Neural cell (in vitro differentiated cells): ENCODE measurements around the gene ADARB2. TPM values are rescaled to one million over a fixed set of nuclear protein-coding genes. Genes with fewer than 3 reads are reported as not detected.

Experiments
- H2AFZ ChIP-seq: fragments of 200-600, 300-800 bp; sonication (generic), shearing (Covaris generic); 2 replicates; pipeline ENCODE4 v1.6.0; 2014; ENCODE audit warnings: low read depth, mild to moderate bottlenecking, antibody characterized with exemption, low read length, moderate library complexity
- H3F3A ChIP-seq: fragments of 200-600 bp; shearing (Covaris generic); 2 replicates; pipeline ENCODE4 v1.6.1; 2016; ENCODE audit warnings: mild to moderate bottlenecking, moderate library complexity, mixed read lengths, antibody characterized with exemption, low read length; ENCODE audit not compliant: insufficient read depth, poor library complexity, severe bottlenecking
- H3K27ac ChIP-seq: fragments of 200-600, 300-800 bp; sonication (generic), shearing (Covaris generic); 2 replicates; pipeline ENCODE4 v1.5.1; 2014; ENCODE audit warnings: mild to moderate bottlenecking, low read length, moderate library complexity
- H3K27me3 ChIP-seq: fragments of 300-800, 200-600 bp; sonication (generic), shearing (Covaris generic); 2 replicates; pipeline ENCODE4 v1.6.0; 2014; ENCODE audit warnings: mild to moderate bottlenecking, low read depth, low read length, moderate library complexity; ENCODE audit not compliant: insufficient read depth
- H3K36me3 ChIP-seq: fragments of 300-800, 200-600 bp; sonication (generic), shearing (Covaris generic); 2 replicates; pipeline ENCODE4 v1.5.1; 2014; ENCODE audit warnings: mild to moderate bottlenecking, antibody characterized with exemption, low read length, moderate library complexity; ENCODE audit not compliant: insufficient read depth
- H3K4me2 ChIP-seq: fragments of 300-800, 200-600 bp; sonication (generic), shearing (Covaris generic); 2 replicates; pipeline ENCODE4 v1.6.0; 2014; ENCODE audit warnings: mild to moderate bottlenecking, low read length
- H3K4me3 ChIP-seq: fragments of 300-800, 200-600 bp; sonication (generic), shearing (Covaris generic); 2 replicates; pipeline ENCODE4 v1.5.1; 2014; ENCODE audit warnings: mild to moderate bottlenecking, low read length, moderate library complexity
- H3K79me2 ChIP-seq: fragments of 200-600 bp; shearing (Covaris generic); replicated peaks from 2 replicates; pipeline ENCODE4 v1.6.0; 2014; ENCODE audit warnings: mild to moderate bottlenecking, low read length, moderate library complexity; ENCODE audit not compliant: insufficient read depth
- H3K9ac ChIP-seq: fragments of 300-800, 200-600 bp; sonication (generic), shearing (Covaris generic); 2 replicates; pipeline ENCODE4 v1.6.1; 2016; ENCODE audit warnings: mild to moderate bottlenecking, low read length, mixed read lengths
- H3K9me2 ChIP-seq: fragments of 200-600 bp; shearing (Covaris generic); 2 replicates; pipeline ENCODE4 v1.6.1; 2016; ENCODE audit warnings: mild to moderate bottlenecking, low read length, mixed read lengths; ENCODE audit not compliant: insufficient read depth
- H3K9me3 ChIP-seq: fragments of 200-600, 300-800 bp; sonication (generic), shearing (Covaris generic); 2 replicates; pipeline ENCODE4 v1.6.1; 2016; ENCODE audit warnings: mild to moderate bottlenecking, mixed run types, low read length, moderate library complexity, mixed read lengths
- H4K20me1 ChIP-seq: fragments of 200-600 bp; shearing (Covaris generic); 2 replicates; pipeline ENCODE4 v1.6.1; 2016; ENCODE audit warnings: mild to moderate bottlenecking, mixed run types; ENCODE audit not compliant: insufficient read depth
- EP300 ChIP-seq: fragments of 450-650 bp; conservative IDR thresholded peaks from 2 replicates; pipeline ENCODE4 v1.6.1; 2014; ENCODE audit warnings: antibody characterized with exemption, mild to moderate bottlenecking, moderate library complexity; ENCODE audit not compliant: poor library complexity, severe bottlenecking
- EZH2 ChIP-seq: fragments of 200-600, 300-800 bp; shearing (Covaris generic), sonication (generic); IDR thresholded peaks from 2 replicates; pipeline ENCODE4 v1.6.1; 2014; ENCODE audit warnings: antibody characterized with exemption, low read length, borderline replicate concordance, mild to moderate bottlenecking; ENCODE audit not compliant: insufficient read depth, poor library complexity, severe bottlenecking
- MXI1 ChIP-seq: fragments of 450-650 bp; conservative IDR thresholded peaks from 2 replicates; pipeline ENCODE4 v1.6.1; 2014; ENCODE audit warnings: antibody characterized with exemption, mild to moderate bottlenecking; ENCODE audit not compliant: poor library complexity, severe bottlenecking
- POLR2AphosphoS5 ChIP-seq: IDR thresholded peaks from 2 replicates; pipeline ENCODE4 v1.6.1; 2012
- RAD21 ChIP-seq: fragments of 450-650 bp; conservative IDR thresholded peaks from 2 replicates; pipeline ENCODE4 v1.6.1; 2014; ENCODE audit warnings: antibody characterized with exemption, mild to moderate bottlenecking, moderate library complexity
- SMC3 ChIP-seq: fragments of 450-650 bp; conservative IDR thresholded peaks from 2 replicates; pipeline ENCODE4 v1.6.1; 2014; ENCODE audit warnings: antibody characterized with exemption, mild to moderate bottlenecking, moderate library complexity; ENCODE audit not compliant: poor library complexity
- TAF1 ChIP-seq: IDR thresholded peaks from 2 replicates; pipeline ENCODE4 v1.6.1; 2012; ENCODE audit warnings: low read depth
- polyA plus RNA-seq: library from polyadenylated mRNA; depleted of rRNA; stranded (reverse); fragments of >200 nt; gene quantifications from 2 replicates; pipeline ENCODE4 v1.2.3, GENCODE V29; 2014
- TF ChIP-seq, protein P1 (sequence below): fragments of 450-650 bp; IDR thresholded peaks from 2 replicates; pipeline ENCODE4 v1.5.1; 2014; ENCODE audit warnings: antibody characterized with exemption, mild to moderate bottlenecking, moderate library complexity; ENCODE audit not compliant: poor library complexity, severe bottlenecking
- TF ChIP-seq, protein P2 (sequence below): IDR thresholded peaks from 2 replicates; pipeline ENCODE4 v1.6.1; 2012; ENCODE audit warnings: borderline replicate concordance

ADARB2 gene
- polyA plus RNA-seq, 1 donor from 2014 or later, result 3.6 TPM

DNA sequence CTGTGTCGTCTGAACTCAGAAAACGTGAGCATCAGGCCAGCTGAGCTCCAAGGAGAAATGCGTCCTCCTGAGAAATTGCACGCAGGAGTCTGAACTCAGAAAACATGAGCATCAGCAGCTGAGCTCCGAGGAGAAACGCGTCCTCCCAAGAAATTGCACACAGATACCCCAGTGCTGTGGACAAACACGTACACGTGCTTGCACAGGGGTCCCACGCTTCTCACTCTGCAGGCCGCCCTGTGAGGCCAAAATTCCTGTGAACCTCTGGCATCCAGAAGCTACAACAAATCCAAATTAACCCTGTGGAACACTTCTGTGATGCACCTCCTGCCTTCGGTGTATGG lies 547.3 kb downstream of the ADARB2 start:
- Histone ChIP-seq H3K4me3 (no peak overlapping the region), H2AFZ (no peak overlapping the region), H3K4me2 (no peak overlapping the region), H3K79me2 (no peaks in the 10 kb centered on the region), H3K9me3 (no peaks in the 10 kb centered on the region), H3F3A (no peaks in the 10 kb centered on the region), H3K27ac (no peak overlapping the region), H4K20me1 (no peaks in the 10 kb centered on the region), H3K36me3 (no peaks in the 10 kb centered on the region), H3K9ac (no peak overlapping the region), H3K9me2 (no peaks in the 10 kb centered on the region), H3K27me3 (no peaks in the 10 kb centered on the region)
- TF ChIP-seq EP300, result no peak
- no peak for TF ChIP-seq RAD21

DNA sequence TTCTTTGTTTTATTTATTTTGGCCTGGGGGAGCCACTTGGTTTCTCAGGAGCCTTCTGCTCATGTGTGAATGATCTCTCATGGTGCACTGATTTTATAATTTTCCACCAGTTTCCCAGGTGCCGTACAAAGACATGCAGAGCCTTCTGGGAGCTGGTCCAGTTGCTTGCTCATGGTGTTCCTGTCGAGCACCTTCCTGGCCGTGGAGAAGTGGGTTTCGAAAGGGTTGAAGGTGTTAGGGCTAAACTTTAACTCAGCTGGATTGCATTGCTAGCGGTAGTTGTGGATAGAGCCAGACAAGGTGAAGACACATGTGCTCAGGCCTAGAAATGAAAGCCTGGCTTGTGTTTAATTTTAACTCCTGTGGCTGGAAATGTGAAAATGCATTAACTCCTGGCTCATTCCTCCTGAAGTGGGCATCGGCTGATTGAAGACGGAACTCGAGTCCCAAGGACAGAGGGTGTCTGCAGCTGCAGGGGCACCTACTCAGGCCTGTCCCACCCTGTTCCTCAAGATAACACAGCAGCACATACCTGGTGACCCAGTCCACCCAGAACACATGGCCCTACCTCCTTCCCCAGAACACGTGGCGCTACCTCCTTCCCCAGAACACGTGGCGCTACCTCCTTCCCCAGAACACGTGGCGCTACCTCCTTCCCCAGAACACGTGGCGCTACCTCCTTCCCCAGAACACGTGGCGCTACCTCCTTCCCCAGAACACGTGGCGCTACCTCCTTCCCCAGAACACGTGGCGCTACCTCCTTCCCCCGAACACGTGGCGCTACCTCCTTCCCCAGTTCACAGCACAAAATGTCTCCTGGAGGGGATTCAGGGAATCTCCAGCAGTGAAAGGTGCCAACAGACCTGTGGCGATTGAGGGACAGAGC lies 547.9 kb downstream of the ADARB2 start:
- Histone ChIP-seq H2AFZ (no peak overlapping the region), H3K27ac (no peak overlapping the region), H3K36me3 (no peaks in the 10 kb centered on the region), H3K4me2 (no peak overlapping the region), H3F3A (no peaks in the 10 kb centered on the region), H3K27me3 (no peaks in the 10 kb centered on the region), H3K4me3 (no peak overlapping the region), H3K9ac (no peak overlapping the region), H3K9me2 (no peaks in the 10 kb centered on the region), H3K9me3 (no peaks in the 10 kb centered on the region), H4K20me1 (no peaks in the 10 kb centered on the region), H3K79me2 (no peaks in the 10 kb centered on the region)
- no peak for TF ChIP-seq TAF1
- TF ChIP-seq, protein P1, sequence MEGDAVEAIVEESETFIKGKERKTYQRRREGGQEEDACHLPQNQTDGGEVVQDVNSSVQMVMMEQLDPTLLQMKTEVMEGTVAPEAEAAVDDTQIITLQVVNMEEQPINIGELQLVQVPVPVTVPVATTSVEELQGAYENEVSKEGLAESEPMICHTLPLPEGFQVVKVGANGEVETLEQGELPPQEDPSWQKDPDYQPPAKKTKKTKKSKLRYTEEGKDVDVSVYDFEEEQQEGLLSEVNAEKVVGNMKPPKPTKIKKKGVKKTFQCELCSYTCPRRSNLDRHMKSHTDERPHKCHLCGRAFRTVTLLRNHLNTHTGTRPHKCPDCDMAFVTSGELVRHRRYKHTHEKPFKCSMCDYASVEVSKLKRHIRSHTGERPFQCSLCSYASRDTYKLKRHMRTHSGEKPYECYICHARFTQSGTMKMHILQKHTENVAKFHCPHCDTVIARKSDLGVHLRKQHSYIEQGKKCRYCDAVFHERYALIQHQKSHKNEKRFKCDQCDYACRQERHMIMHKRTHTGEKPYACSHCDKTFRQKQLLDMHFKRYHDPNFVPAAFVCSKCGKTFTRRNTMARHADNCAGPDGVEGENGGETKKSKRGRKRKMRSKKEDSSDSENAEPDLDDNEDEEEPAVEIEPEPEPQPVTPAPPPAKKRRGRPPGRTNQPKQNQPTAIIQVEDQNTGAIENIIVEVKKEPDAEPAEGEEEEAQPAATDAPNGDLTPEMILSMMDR, result no peak
- TF ChIP-seq SMC3, result no peak
- TF ChIP-seq EZH2, result no peak

DNA sequence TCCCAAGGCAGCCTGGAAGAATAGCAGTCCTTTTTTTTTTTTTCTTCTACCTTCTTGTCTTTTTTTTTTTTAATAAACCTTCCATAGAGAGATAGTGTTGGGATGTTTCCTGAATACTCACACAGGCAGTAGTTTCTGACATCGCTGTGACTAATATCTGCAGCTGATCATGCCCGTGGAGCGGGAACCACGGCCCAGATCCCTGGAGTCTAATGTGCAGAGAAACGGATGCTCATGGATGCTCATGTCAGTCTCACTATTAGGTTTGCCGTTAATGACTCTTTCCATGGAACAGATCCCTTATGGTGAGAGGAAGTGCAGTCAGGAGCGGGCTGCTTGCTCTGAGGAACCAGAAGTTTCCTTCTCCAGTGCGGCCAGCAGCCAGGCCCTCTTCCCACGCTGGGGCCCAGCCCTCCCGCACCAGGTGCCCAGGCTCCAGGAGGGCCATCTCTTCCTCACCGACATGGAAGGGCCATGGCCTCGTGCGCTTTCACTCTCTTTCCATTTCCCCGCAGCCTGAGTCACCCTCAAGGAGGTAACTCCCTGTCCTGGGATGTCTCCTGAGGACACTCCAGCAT lies 548.7 kb downstream of the ADARB2 start:
- Histone ChIP-seq H3K9me2 (no peaks in the 10 kb centered on the region), H3K27ac (no peak overlapping the region), H3F3A (no peaks in the 10 kb centered on the region), H2AFZ (no peak overlapping the region), H3K4me3 (no peak overlapping the region), H3K4me2 (no peak overlapping the region), H4K20me1 (no peaks in the 10 kb centered on the region), H3K9me3 (no peaks in the 10 kb centered on the region), H3K36me3 (no peaks in the 10 kb centered on the region), H3K79me2 (no peaks in the 10 kb centered on the region), H3K27me3 (no peaks in the 10 kb centered on the region), H3K9ac (no peak overlapping the region)
- TF ChIP-seq MXI1 (no peak), TAF1 (no peak), RAD21 (no peak), EZH2 (no peak), EP300 (no peak), SMC3 (no peak), POLR2AphosphoS5 (no peak)
- TF ChIP-seq, protein P2, sequence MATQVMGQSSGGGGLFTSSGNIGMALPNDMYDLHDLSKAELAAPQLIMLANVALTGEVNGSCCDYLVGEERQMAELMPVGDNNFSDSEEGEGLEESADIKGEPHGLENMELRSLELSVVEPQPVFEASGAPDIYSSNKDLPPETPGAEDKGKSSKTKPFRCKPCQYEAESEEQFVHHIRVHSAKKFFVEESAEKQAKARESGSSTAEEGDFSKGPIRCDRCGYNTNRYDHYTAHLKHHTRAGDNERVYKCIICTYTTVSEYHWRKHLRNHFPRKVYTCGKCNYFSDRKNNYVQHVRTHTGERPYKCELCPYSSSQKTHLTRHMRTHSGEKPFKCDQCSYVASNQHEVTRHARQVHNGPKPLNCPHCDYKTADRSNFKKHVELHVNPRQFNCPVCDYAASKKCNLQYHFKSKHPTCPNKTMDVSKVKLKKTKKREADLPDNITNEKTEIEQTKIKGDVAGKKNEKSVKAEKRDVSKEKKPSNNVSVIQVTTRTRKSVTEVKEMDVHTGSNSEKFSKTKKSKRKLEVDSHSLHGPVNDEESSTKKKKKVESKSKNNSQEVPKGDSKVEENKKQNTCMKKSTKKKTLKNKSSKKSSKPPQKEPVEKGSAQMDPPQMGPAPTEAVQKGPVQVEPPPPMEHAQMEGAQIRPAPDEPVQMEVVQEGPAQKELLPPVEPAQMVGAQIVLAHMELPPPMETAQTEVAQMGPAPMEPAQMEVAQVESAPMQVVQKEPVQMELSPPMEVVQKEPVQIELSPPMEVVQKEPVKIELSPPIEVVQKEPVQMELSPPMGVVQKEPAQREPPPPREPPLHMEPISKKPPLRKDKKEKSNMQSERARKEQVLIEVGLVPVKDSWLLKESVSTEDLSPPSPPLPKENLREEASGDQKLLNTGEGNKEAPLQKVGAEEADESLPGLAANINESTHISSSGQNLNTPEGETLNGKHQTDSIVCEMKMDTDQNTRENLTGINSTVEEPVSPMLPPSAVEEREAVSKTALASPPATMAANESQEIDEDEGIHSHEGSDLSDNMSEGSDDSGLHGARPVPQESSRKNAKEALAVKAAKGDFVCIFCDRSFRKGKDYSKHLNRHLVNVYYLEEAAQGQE, result no peak
- TF ChIP-seq, protein P1, result no peak
